HepG2 (cell line): ENCODE results near the gene NELL1. TPM values are rescaled to one million over a fixed set of nuclear protein-coding genes. Genes with fewer than 3 reads are reported as not detected.

Source experiments
- ATAC-seq: fragments of 200-7000 bp; cut with Tn5 transposase; 3 replicates; pipeline ENCODE4 v1.9.1; 2020; ENCODE audit warnings: mild to moderate bottlenecking, moderate library complexity
- BruUV-seq: library from RNA; stranded (reverse); fragments of 400-500 nt; replicated peaks from 2 replicates; lab custom pipeline; 2021; lab: Mats Ljungman, UMichigan
- CTCF ChIA-PET: fragments of 300-600 bp; formaldehyde crosslinking; extraction: SDS; loops from one replicate; lab custom pipeline; 2021; ENCODE audit warnings: low total read pairs, inconsistent platforms, low intra/inter-chr PET ratio; lab: Yijun Ruan, JAX
- POLR2A ChIA-PET: fragments of 350-600 bp; sonication (Branson Sonifier 250); formaldehyde crosslinking; loops from one replicate; lab custom pipeline; 2020; ENCODE audit warnings: antibody characterized with exemption, inconsistent platforms; lab: Yijun Ruan, JAX
- DNase-seq: peaks from one replicate; pipeline ENCODE4 v3.0.0-alpha.2; 2015; ENCODE audit warnings: low spot score
- FAIRE-seq: peaks from 3 replicates; lab custom pipeline; 2011; peaks lifted over from hg19 to GRCh38; lab: Jason Lieb, UNC
- H2AFZ ChIP-seq: one replicate; pipeline ENCODE4 v1.6.1; 2011; ENCODE audit warnings: low read length, inconsistent platforms
- H3K27ac ChIP-seq: fragments of 300-600 bp; 3 replicates; pipeline ENCODE4 v1.8.0; 2011; ENCODE audit warnings: mixed run types, mild to moderate bottlenecking, mixed read lengths, low read length, inconsistent platforms; ENCODE audit not compliant: insufficient read depth; ENCODE audit errors: extremely low read length
- H3K27me3 ChIP-seq, 2 experiments: fragments of 200-600 bp in 1 of 2; 2 replicates in 1 of 2; 3 replicates in 1 of 2; pipeline versions ENCODE4 v1.6.0 to v1.8.0; 2011; ENCODE audit warnings: low read length in 2 of 2, mild to moderate bottlenecking in 2 of 2, moderate library complexity in 2 of 2, inconsistent platforms in 1 of 2; ENCODE audit not compliant: insufficient read depth in 2 of 2, control insufficient read depth in 1 of 2
- H3K36me3 ChIP-seq, 2 experiments: fragments of 200-600 bp in 1 of 2; replicated peaks in 1 of 2; 2 replicates in 1 of 2; 3 replicates in 1 of 2; pipeline versions ENCODE4 v1.5.1 to v1.8.0; 2011; ENCODE audit warnings: low read length in 2 of 2, inconsistent platforms in 1 of 2; ENCODE audit not compliant: insufficient read depth in 2 of 2, control insufficient read depth in 1 of 2
- H3K4me1 ChIP-seq: 2 replicates; pipeline ENCODE4 v1.5.1; 2012; ENCODE audit warnings: low read length, inconsistent platforms; ENCODE audit not compliant: insufficient read depth
- H3K4me2 ChIP-seq: 2 replicates; pipeline ENCODE4 v1.6.0; 2011; ENCODE audit warnings: low read depth, low read length, inconsistent platforms
- H3K4me3 ChIP-seq, 3 experiments: fragments of 200-600 bp in 1 of 3; sonication (generic), shearing (Covaris generic) in 1 of 3; replicated peaks in 1 of 3; 2 replicates each; pipeline ENCODE4 v1.5.1; 2011 to 2016; ENCODE audit warnings: low read length in 3 of 3, inconsistent platforms in 2 of 3, low read depth in 2 of 3, mild to moderate bottlenecking in 2 of 3, control low read depth in 1 of 3, mixed read lengths in 1 of 3; ENCODE audit not compliant: insufficient read depth in 1 of 3
- H3K79me2 ChIP-seq: one replicate; pipeline ENCODE4 v1.6.1; 2011; ENCODE audit warnings: low read length, inconsistent platforms; ENCODE audit not compliant: insufficient read depth
- H3K9ac ChIP-seq: 2 replicates; pipeline ENCODE4 v1.6.0; 2011; ENCODE audit warnings: mild to moderate bottlenecking, low read depth, low read length, inconsistent platforms; ENCODE audit not compliant: insufficient read depth
- H3K9me3 ChIP-seq: 2 replicates; pipeline ENCODE4 v1.5.1; 2012; ENCODE audit warnings: mild to moderate bottlenecking, low read length
- H4K20me1 ChIP-seq: 2 replicates; pipeline ENCODE4 v1.6.0; 2011; ENCODE audit warnings: inconsistent platforms, mild to moderate bottlenecking, low read length, moderate library complexity; ENCODE audit not compliant: insufficient read depth
- ATF3 ChIP-seq: sonication (generic); formaldehyde crosslinking; IDR thresholded peaks from 2 replicates; pipeline ENCODE4 v1.4.0; 2020; ENCODE audit warnings: missing genetic modification reagents
- ATF7-NPFF ChIP-seq: sonication (generic); formaldehyde crosslinking; IDR thresholded peaks from 2 replicates; pipeline ENCODE4 v1.8.1; 2023; ENCODE audit warnings: mild to moderate bottlenecking, low read depth, missing genetic modification reagents, moderate library complexity
- E2F1 ChIP-seq: sonication (generic); formaldehyde crosslinking; IDR thresholded peaks from 2 replicates; pipeline ENCODE4 v1.5.0; 2020; ENCODE audit warnings: missing genetic modification reagents
- FIP1L1 ChIP-seq: fragments of 200-400 bp; formaldehyde crosslinking; IDR thresholded peaks from 2 replicates; pipeline ENCODE4 v1.6.1; 2018; ENCODE audit warnings: low read depth, mild to moderate bottlenecking, low read length, moderate library complexity, borderline replicate concordance; ENCODE audit not compliant: insufficient read depth
- RFX1 ChIP-seq: fragments of 450-650 bp; IDR thresholded peaks from 2 replicates; pipeline ENCODE4 v1.6.1; 2017
- STAG1 ChIP-seq: sonication (generic); formaldehyde crosslinking; IDR thresholded peaks from 2 replicates; pipeline ENCODE4 v1.4.0; 2020; ENCODE audit warnings: missing genetic modification reagents
- TBX2 ChIP-seq: sonication (generic); formaldehyde crosslinking; IDR thresholded peaks from 2 replicates; pipeline ENCODE4 v1.5.0; 2020; ENCODE audit warnings: missing genetic modification reagents, mild to moderate bottlenecking, borderline replicate concordance
- TGIF2 ChIP-seq: IDR thresholded peaks from 2 replicates; pipeline ENCODE4 v1.6.1; 2016; ENCODE audit warnings: control low read depth, missing compliant biosample characterization
- ZBED4 ChIP-seq: sonication (generic); formaldehyde crosslinking; IDR thresholded peaks from 2 replicates; pipeline ENCODE4 v1.4.0; 2020; ENCODE audit warnings: missing genetic modification reagents, borderline replicate concordance
- ZBTB14 ChIP-seq: sonication (generic); formaldehyde crosslinking; IDR thresholded peaks from 2 replicates; pipeline ENCODE4 v1.4.0; 2020; ENCODE audit warnings: missing genetic modification reagents
- ZNF382 ChIP-seq: sonication (generic); formaldehyde crosslinking; IDR thresholded peaks from 2 replicates; pipeline ENCODE4 v1.5.0; 2020; ENCODE audit warnings: missing genetic modification reagents, mild to moderate bottlenecking, borderline replicate concordance
- WGBS: methylation state at CpG from one replicate; pipeline ENCODE4 v1.1.6; 2017; ENCODE audit warnings: low lambda C conversion rate; 5-methylcytosine and 5-hydroxymethylcytosine counted together
- in situ Hi-C: cut with HindIII; loops from 2 replicates; pipeline ENCODE4 v1.10.0; 2017; ENCODE audit warnings: low pct_unique_long_range_greater_than_20kb; ENCODE audit not compliant: extremely low pct_ligation_motif_present
- intact Hi-C: fragments of 100-400 bp; cut with micrococcal nuclease; formaldehyde crosslinking; loops from one replicate; pipeline ENCODE4 v1.10.0; 2022; ENCODE audit not compliant: unreplicated experiment
- polyA plus RNA-seq, 8 experiments: library from polyadenylated mRNA; depleted of rRNA in 3 of 8; stranded (reverse) in 7 of 8; unstranded in 1 of 8; fragments of >200 nt; fragmentation: Illumina TruSeq in 4 of 8; extraction: Trizol in 4 of 8; gene quantifications; 2 replicates each; pipeline versions ENCODE4 v1.2.1 to v1.2.3, GENCODE V29; 2011 to 2016; ENCODE audit warnings: low read depth in 4 of 8, missing spikeins in 1 of 8, mixed read lengths in 1 of 8; ENCODE audit not compliant: insufficient read depth in 1 of 8
- total RNA-seq, 5 experiments: library from RNA; depleted of rRNA; stranded (reverse); fragments of >200 nt; fragmentation: Illumina TruSeq; extraction: Trizol; gene quantifications; 2 replicates each; pipeline ENCODE4 v1.2.3, GENCODE V29; 2016; ENCODE audit warnings: low read depth in 1 of 5

The NELL1 gene
- total and polyA plus RNA-seq, 2 of the 13 experiments (the other 11 are each of a cell fraction or from before 2014, with no cell fraction given) = not detected

GRCh38 chr11:21113876-21114275 lies 444.5 kb downstream of the NELL1 start:
- H2AFZ ChIP-seq = no peak overlapping the region
- H3K9ac ChIP-seq = no peak overlapping the region
- no peak for FAIRE-seq
- DNase-seq = no peak
- no peaks in the 10 kb centered on the region for H3K9me3 ChIP-seq
- intact Hi-C loops = no loop called here
- CTCF ChIA-PET = no interaction called here
- no peaks in the 10 kb centered on the region for H3K79me2 ChIP-seq
- BruUV-seq = no TSS peak
- 6% methylated on average over 3 of the region's 3 CpGs for WGBS
- no peaks in the 10 kb centered on the region for H3K4me1 ChIP-seq
- no peaks in the 10 kb centered on the region for H3K27me3 ChIP-seq
- no peak overlapping the region for H3K4me2 ChIP-seq
- in situ Hi-C loops = no loop called here
- no peaks in the 10 kb centered on the region for H3K36me3 ChIP-seq
- POLR2A ChIA-PET = no interaction called here
- no peaks in the 10 kb centered on the region for H4K20me1 ChIP-seq
- H3K27ac ChIP-seq = no peak overlapping the region
- no peak for TF ChIP-seq RFX1
- no peak for TF ChIP-seq E2F1
- no peak for TF ChIP-seq ATF3 (CRISPR knock-in tag)
- TF ChIP-seq ZBTB14 (CRISPR knock-in tag) = no peak
- no peak for TF ChIP-seq FIP1L1
- no peak for TF ChIP-seq STAG1
- no peak for TF ChIP-seq ATF7-NPFF (CRISPR knock-in tag)
- TF ChIP-seq ZNF382 (CRISPR knock-in tag) = no peak
- TF ChIP-seq TBX2 (CRISPR knock-in tag) = no peak
- no peak for TF ChIP-seq ZBED4 (CRISPR knock-in tag)
- no peak for TF ChIP-seq TGIF2 (CRISPR knock-in tag)
- TF ChIP-seq, all 625 proteins: peak for 0
- ATAC-seq = no peak
- H3K4me3 ChIP-seq = no peak overlapping the region
